Tibial artery (tissue), 4 donors: ENCODE results near the gene HMX3.
A peak's percentile ranks its signal among the peaks of the same experiment; 100 is the strongest.

Source experiments
- DNase-seq, 2 donors: peaks; one replicate each; pipeline ENCODE4 v3.0.0-alpha.2; 2019
- H3K27ac ChIP-seq, 2 donors: fragments of 200-600 bp; sonication (generic) in 1 of 2; 1 replicate in 1 of 2; 2 replicates in 1 of 2; pipeline ENCODE4 v1.5.1; 2018 to 2019; ENCODE audit warnings: mild to moderate bottlenecking in 1 of 2
- H3K27me3 ChIP-seq, 2 donors: fragments of 200-600 bp; sonication (generic) in 1 of 2; one replicate each; pipeline versions ENCODE4 v1.5.1 to v1.6.0; 2016 to 2019
- H3K36me3 ChIP-seq, 3 donors: fragments of 200-600 bp; sonication (generic) in 2 of 3; one replicate each; pipeline ENCODE4 v1.5.1; 2016 to 2019; ENCODE audit warnings: mild to moderate bottlenecking in 2 of 3
- H3K4me1 ChIP-seq, 4 donors: fragments of 200-600 bp; sonication (generic) in 2 of 4; 1 replicate in 3 of 4; 2 replicates in 1 of 4; pipeline ENCODE4 v1.5.1; 2016 to 2019
- H3K4me3 ChIP-seq, 2 donors: fragments of 200-600 bp; sonication (generic) in 1 of 2; 1 replicate in 1 of 2; 2 replicates in 1 of 2; pipeline ENCODE4 v1.5.1; 2018 to 2019; ENCODE audit warnings: mild to moderate bottlenecking in 2 of 2
- H3K9me3 ChIP-seq, 3 donors: fragments of 200-600 bp; sonication (generic) in 1 of 3; one replicate each; pipeline ENCODE4 v1.5.1; 2016 to 2019
- intact Hi-C: fragments of 100-400 bp; cut with DNase I; formaldehyde crosslinking; loops from one replicate; pipeline ENCODE4 v1.15.0; 2023; ENCODE audit warnings: low total_unique reads
- TF ChIP-seq, protein P1 (sequence below), 2 experiments: fragments of 200-600 bp in 1 of 2; fragments of 450-650 bp in 1 of 2; IDR thresholded peaks; one replicate each; pipeline ENCODE4 v1.5.1; 2017 to 2019; ENCODE audit warnings: antibody characterized with exemption in 2 of 2, mild to moderate bottlenecking in 1 of 2, moderate library complexity in 1 of 2

Gene HMX3

GRCh38 chr10:123134915-123135414 lies 805 bp upstream of the HMX3 start:
- peak overlapping the region in 1 of 2 donors; percentile 48 for H3K4me3 ChIP-seq
- no peaks in the 10 kb centered on the region for H3K36me3 ChIP-seq
- H3K27ac ChIP-seq = no peak overlapping the region
- no peak for DNase-seq
- TF ChIP-seq, protein P1, sequence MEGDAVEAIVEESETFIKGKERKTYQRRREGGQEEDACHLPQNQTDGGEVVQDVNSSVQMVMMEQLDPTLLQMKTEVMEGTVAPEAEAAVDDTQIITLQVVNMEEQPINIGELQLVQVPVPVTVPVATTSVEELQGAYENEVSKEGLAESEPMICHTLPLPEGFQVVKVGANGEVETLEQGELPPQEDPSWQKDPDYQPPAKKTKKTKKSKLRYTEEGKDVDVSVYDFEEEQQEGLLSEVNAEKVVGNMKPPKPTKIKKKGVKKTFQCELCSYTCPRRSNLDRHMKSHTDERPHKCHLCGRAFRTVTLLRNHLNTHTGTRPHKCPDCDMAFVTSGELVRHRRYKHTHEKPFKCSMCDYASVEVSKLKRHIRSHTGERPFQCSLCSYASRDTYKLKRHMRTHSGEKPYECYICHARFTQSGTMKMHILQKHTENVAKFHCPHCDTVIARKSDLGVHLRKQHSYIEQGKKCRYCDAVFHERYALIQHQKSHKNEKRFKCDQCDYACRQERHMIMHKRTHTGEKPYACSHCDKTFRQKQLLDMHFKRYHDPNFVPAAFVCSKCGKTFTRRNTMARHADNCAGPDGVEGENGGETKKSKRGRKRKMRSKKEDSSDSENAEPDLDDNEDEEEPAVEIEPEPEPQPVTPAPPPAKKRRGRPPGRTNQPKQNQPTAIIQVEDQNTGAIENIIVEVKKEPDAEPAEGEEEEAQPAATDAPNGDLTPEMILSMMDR (IDR thresholded peaks at IDR 0.05) = no peak
- intact Hi-C loops = no loop called here
- no peaks in the 10 kb centered on the region for H3K9me3 ChIP-seq
- peaks cover 0 to 54% (median 44%) of the 10 kb centered on the region in 4 donors for H3K4me1 ChIP-seq
- peaks cover 7 to 98% of the 10 kb centered on the region in 2 donors for H3K27me3 ChIP-seq

GRCh38 chr10:123136221-123136805 lies 543 bp downstream of the HMX3 start:
- peaks cover 7 to 100% of the 10 kb centered on the region in 2 donors for H3K27me3 ChIP-seq
- TF ChIP-seq, protein P1 (IDR thresholded peaks at IDR 0.05) = no peak
- no peaks in the 10 kb centered on the region for H3K36me3 ChIP-seq
- peaks cover 0 to 58% (median 44%) of the 10 kb centered on the region in 4 donors for H3K4me1 ChIP-seq
- H3K4me3 ChIP-seq = peak overlapping the region; percentile 36 to 48
- intact Hi-C loops = no loop called here
- no peak overlapping the region for H3K27ac ChIP-seq
- H3K9me3 ChIP-seq = no peaks in the 10 kb centered on the region
- DNase-seq = no peak

DNA sequence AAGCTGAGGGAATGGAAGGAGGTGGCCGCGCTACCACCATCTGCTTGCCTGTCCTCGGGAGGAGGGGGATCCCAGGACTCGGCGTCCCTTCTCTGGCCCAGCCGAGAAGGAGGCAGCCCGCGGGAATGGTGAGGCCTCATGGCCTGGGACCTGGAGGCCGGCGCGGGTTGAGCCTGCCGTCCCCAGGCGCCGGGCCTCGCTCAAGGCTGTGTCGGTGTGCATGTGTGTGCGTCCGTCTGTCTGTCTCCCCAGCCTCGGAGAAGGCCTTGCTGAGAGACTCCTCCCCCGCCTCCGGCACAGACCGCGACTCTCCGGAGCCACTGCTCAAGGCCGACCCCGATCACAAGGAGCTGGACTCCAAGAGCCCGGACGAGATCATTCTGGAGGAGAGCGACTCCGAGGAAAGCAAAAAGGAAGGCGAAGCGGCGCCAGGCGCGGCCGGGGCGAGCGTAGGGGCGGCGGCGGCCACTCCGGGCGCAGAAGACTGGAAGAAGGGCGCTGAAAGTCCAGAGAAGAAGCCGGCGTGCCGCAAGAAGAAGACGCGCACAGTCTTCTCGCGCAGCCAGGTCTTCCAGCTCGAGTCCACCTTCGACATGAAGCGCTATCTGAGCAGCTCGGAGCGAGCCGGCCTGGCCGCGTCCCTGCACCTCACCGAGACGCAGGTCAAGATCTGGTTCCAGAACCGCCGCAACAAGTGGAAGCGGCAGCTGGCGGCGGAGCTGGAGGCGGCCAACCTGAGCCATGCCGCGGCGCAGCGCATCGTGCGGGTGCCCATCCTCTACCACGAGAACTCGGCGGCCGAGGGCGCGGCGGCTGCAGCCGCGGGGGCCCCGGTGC lies 1.3 kb downstream of the HMX3 start:
- Histone ChIP-seq H3K4me1 (peaks cover 0 to 58% (median 44%) of the 10 kb centered on the region in 4 donors), H3K27ac (no peak overlapping the region), H3K36me3 (no peaks in the 10 kb centered on the region), H3K27me3 (peaks cover 7 to 100% of the 10 kb centered on the region in 2 donors), H3K4me3 (peak overlapping the region; percentile 8 to 39), H3K9me3 (no peaks in the 10 kb centered on the region)
- TF ChIP-seq, protein P1 (IDR thresholded peaks at IDR 0.05) = no peak
- no peak for DNase-seq
- intact Hi-C loops = no loop called here

- H3K27me3 ChIP-seq = peaks cover 6 to 100% of the 10 kb centered on the region in 2 donors
- peaks cover 0 to 48% (median 40%) of the 10 kb centered on the region in 4 donors for H3K4me1 ChIP-seq
- H3K27ac ChIP-seq = no peak overlapping the region
- DNase-seq = no peak
- no peaks in the 10 kb centered on the region for H3K9me3 ChIP-seq
- H3K4me3 ChIP-seq = no peak overlapping the region
- intact Hi-C loops = no loop called here
- no peaks in the 10 kb centered on the region for H3K36me3 ChIP-seq
- TF ChIP-seq, protein P1 (IDR thresholded peaks at IDR 0.05) = no peak
Observed at GRCh38 chr10:123139165-123139520, 3.4 kb downstream of the HMX3 start.

- H3K27ac ChIP-seq = no peak overlapping the region
- TF ChIP-seq, protein P1 (IDR thresholded peaks at IDR 0.05) = no peak
- H3K36me3 ChIP-seq = no peaks in the 10 kb centered on the region
- DNase-seq = no peak
- intact Hi-C loops = no loop called here
- H3K27me3 ChIP-seq = peaks cover 5 to 100% of the 10 kb centered on the region in 2 donors
- H3K9me3 ChIP-seq = no peaks in the 10 kb centered on the region
- peaks cover 0 to 45% (median 39%) of the 10 kb centered on the region in 4 donors for H3K4me1 ChIP-seq
- no peak overlapping the region for H3K4me3 ChIP-seq
Observed at GRCh38 chr10:123139521-123140163, 3.9 kb downstream of the HMX3 start.
